Head of caudate nucleus (tissue), 42 donors: ENCODE data around the gene FOXB2.
"Not testable (repeated sequence)": the region's sequence is repeated elsewhere in the genome, so short reads cannot be mapped to it uniquely, and the experiment has no call there.

ENCODE experiments used
- DNase-seq, 42 donors: peaks; one replicate each; pipeline versions ENCODE4 v3.0.0 to v3.0.0-alpha.2; 2020 to 2021; ENCODE audit warnings: mixed read lengths in 7 of 42
- intact Hi-C: fragments of 100-400 bp; cut with DNase I; formaldehyde crosslinking; loops from one replicate; pipeline ENCODE4 v1.15.0; 2022

The FOXB2 gene

DNA sequence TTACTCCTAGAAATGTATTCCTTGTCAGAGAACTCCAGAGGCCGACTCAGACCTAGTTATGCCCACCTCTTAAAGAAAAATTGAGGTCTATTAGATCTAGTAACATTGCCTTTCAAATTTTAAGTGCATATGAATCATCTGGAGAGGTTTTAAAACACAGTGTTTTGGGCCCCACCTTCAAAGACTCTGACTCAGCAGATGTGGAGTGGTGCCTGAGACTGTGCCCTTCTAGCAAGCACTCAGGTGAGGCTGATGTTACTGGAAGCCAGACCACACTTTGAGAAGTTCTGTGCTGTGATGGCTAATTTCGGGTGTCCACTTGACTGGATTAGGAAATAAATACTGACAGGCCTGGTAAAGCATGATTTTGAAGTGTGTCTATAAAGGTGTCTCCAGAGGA, 10.6 kb downstream of the FOXB2 start:
- no peak for DNase-seq
- intact Hi-C loops, result no loop called here

DNA sequence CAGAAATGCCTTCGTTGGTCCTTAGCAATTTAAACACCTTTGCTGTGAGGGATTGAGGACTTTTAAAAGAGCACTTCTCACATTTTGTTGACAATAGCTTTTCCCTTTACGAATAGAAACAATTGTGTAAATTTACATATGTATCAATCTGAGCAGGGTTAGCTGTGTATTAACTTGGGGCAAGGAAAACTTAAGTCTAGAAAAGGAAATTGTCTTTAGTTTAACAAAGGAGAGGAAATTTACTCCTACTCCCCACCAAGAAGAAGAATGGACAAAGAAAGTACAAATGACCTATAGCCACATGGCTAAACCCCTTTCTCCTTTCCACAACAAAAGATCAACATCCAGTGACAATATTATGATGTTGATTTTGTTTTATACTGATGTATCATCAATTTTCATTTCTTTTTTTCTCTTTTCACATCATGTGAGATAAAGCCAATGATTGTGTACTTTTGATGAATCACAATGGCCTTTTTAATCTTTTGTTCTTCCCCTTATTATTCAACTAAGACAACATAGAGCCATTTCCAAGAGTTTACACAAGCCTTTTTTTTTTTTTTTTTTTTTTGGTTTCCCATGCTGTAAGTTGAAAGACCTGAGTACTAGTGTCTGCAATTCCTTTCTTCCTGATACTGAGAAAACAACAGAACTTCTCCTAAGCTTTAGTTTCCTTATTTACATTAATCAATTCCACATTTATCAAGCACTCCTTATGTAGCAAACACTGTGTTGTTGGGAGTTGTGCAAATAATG, 19.0 kb downstream of the FOXB2 start:
- no peak for DNase-seq
- intact Hi-C loops, result no loop called here

DNA sequence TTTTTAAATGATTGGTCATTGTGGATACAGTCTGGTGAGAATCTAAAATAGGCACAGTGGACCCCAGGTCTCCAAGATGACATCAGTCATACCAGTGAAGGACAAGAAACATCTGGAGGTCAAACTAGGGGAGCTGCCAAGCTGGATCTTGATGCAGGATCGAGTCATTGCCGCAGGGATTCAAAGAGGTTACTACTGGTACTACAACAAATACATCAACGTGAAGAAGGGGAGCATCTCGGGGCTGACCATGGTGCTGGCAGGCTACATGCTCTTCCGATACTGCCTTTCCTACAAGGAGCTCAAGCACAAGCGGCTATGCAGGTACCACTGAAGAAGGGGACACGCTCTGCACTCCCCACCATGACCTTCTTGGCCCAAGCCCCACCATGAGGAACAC, 20.9 kb downstream of the FOXB2 start:
- intact Hi-C loops, result no loop called here
- no peak for DNase-seq

DNA sequence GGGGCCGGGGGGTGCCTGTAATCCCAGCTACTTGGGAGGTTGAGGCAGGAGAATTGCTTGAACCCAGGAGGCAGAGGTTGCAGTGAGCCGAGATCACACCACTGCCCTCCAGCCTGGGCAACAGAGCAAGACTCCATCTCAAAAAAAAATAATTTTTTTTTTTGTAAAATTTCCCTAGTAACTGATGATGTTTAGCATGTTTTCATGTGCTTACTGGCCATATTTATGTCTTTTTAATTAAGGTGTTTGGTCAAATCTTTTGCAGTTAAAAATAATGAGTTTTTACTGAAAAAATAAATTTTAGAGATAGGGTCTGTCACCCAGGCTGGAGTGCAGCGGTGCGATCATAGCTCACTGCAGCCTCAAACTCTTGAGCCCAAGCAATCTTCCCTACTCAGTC, 24.3 kb downstream of the FOXB2 start:
- DNase-seq, intact Hi-C loops: not testable (repeated sequence)

DNA sequence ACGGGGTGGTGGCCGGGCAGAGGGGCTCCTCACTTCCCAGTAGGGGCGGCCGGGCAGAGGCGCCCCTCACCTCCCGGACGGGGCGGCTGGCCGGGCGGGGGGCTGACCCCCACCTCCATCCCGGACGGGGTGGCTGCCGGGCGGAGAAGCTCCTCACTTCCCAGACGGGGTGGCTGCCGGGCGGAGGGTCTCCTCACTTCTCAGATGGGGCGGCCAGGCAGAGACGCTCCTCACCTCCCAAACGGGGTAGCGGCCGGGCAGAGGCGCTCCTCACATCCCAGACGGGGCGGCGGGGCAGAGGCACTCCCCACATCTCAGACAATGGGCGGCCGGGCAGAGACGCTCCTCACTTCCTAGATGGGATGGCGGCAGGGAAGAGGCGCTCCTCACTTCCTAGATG, 41.2 kb downstream of the FOXB2 start:
- DNase-seq, intact Hi-C loops: not testable (repeated sequence)

DNA sequence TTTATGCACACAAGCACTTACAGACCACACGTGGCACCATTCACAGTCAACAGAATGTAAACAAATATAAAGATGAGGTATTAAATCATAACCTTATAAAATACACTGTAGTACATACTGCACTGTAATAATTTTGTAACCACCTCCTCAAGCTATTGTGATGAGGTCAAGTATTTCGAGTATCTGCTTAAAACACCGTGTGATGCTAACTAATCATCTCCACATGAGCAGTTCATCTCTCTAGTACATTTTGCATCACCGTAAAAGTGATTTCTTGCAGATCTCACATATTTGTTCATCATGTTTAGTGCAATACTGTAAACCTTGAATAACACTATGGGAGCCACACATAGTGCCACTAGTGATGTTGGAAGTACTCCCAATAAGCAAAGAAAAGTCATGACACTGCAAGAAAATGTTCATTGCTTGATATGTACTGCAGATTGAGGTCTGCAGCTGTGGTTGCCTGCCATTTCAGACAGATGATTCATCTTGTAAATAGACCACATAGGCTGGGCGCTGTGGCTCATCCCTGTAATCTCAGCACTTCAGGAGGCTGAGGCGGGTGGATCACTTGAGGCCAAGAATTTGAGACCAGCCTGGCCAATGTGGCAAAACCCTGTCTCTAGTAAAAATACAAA, 44.3 kb downstream of the FOXB2 start:
- intact Hi-C loops, result no loop called here
- no peak for DNase-seq

DNA sequence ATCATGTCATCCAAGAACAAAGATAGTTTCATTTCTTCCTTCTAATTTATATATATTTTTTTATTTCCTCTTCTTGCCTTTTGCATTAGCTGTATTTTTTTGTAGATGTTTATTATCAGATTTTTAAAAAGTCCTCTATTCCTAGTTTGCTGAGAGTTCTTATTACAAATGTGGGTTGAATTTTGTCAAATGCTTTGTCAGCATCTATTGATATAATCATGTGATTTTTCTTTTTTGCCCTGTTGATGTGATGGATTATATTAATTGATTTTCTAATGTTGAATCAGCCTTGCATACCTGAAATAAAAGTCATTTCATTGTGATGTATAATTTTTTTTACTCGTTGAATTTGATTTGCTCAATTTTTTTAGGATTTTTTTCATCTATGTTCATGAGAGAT, 46.9 kb downstream of the FOXB2 start:
- no peak for DNase-seq
- intact Hi-C loops, result no loop called here
